Subcutaneous adipose tissue (tissue), 4 donors: ENCODE data around the gene NXPH3. TPM values are rescaled to one million over a fixed set of nuclear protein-coding genes. Genes with fewer than 3 reads are reported as not detected.

Experiments
- CTCF ChIP-seq: fragments of 450-650 bp; IDR thresholded peaks from one replicate; pipeline ENCODE4 v1.5.1; 2016; ENCODE audit warnings: low read depth, mild to moderate bottlenecking, control low read depth, antibody characterized with exemption, moderate library complexity
- total RNA-seq, 4 donors: library from RNA; depleted of rRNA; stranded (reverse); fragments of >200 nt; gene quantifications; one replicate each; pipeline ENCODE4 v1.1.0, GENCODE V29; 2016

Gene NXPH3
- total RNA-seq, 4 donors from 2014 or later = 0.65 to 7.9 (median 4.4) TPM

DNA sequence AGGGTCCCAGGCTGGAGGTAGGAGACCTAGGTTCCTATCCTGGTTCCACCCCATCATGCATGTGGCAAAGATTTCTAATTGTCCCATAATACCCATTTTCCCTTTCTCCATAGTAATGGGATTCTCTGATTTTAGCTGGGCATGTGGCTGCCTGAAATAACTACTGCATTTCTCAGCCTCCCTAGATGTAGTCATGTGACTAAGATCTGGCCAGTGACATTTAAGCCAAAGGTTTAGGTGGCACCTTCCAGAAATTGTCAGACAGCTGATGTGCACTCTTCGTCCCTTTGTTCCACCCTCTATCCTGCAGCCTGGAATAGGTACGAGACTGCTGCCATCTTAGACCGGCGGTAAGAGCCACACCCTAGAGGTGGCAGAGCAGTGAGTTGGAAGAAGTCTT, 8.2 kb downstream of the NXPH3 start:
- no peak for TF ChIP-seq CTCF

DNA sequence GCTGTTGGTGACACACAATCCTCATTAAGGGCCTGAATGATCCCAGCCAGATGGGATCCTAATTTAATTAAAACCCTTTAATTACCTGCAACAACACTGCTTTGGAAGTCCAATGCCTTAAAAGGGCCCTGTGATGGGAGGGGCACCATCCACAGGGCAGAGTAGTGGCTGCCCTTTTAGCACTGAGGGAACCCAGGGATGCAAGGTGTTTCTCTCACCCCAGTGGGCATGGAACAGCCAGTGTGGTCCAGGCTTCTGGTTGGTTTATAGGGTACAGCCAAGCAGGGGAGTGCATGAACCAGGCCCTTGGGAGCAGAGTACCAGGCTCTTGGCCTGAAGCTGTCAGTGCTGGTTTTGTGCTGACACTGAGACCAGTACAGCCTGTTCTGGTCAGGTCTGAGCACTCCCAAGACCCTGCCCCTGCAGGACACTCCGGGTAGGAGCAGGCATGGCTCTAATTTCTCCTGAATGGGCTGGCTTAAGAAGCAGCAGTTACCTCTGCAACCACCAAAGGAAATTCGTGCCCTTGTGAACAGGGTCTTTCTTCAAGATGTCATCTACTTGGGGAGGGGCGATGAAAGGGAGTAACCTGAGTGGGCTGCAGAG, 9.9 kb downstream of the NXPH3 start:
- TF ChIP-seq CTCF = no peak

DNA sequence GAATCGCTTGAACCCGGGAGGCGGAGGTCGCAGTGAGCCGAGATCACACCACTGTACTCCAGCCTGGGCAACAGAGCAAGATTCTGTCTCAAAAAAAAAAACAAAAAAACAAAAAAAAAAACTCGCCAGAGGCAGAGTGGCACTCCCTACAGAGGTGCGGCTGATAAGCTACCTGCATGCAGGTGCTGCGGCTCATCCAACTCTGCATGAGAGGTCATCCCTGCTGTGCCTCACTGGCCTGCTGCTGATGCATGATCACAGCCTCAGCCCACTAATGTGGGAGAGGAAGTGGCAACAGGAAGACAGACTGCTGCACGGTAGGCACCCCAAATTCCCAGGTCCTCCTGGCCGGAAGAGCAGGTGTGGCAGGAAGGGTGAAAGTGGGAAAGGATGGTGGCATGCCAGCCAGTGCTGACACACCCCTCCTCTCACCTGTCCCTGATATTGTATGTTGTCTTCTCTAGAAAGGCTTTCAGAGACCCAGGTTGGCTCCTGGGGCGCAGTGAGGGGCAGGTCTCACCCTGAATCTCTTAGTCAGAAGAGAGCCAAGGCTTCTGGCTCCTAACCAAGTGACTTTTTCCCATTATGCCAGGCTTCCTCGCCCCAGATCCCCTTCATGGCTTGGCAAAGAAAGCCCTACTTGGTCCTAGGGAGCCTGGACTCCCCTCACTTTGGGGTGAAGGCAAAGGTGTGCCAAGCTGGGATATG, 11.8 kb downstream of the NXPH3 start:
- TF ChIP-seq CTCF = no peak

DNA sequence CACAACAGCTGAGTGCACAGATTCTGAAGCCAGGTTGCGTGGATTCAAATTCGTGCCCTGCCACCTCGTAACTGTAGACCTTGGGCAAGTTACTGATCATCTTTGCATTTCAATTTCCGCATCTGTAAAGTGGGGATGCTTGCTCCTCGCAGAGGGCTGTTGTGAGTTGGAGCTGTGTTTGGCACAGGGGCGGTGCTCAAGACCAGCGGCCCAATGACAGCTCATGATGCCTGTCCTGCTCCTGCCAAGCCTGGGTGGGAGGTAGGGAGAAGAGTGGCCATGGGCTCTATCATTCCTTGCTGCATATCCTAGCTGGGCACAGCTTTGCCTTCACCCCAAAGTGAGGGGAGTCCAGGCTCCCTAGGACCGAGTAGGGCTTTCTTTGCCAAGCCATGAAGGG, 12.6 kb downstream of the NXPH3 start:
- TF ChIP-seq CTCF = no peak

- TF ChIP-seq CTCF = no peak
Observed at GRCh38 chr17:49588726-49589576, 13.3 kb downstream of the NXPH3 start.

GRCh38 chr17:49589577-49589927, 13.9 kb downstream of the NXPH3 start:
- TF ChIP-seq CTCF = no peak

- no peak for TF ChIP-seq CTCF
Observed at GRCh38 chr17:49590874-49591273, 15.2 kb downstream of the NXPH3 start.
